GM19324 (cell line): Measurements from ENCODE around the gene RFC4.

Experiments used
- ATAC-seq: cut with Tn5 transposase; IDR thresholded peaks from one replicate; pipeline ENCODE4 v1.9.1; 2021; ENCODE audit warnings: mild to moderate bottlenecking, moderate library complexity; ENCODE audit not compliant: unreplicated experiment, low FRiP score

Gene RFC4

DNA sequence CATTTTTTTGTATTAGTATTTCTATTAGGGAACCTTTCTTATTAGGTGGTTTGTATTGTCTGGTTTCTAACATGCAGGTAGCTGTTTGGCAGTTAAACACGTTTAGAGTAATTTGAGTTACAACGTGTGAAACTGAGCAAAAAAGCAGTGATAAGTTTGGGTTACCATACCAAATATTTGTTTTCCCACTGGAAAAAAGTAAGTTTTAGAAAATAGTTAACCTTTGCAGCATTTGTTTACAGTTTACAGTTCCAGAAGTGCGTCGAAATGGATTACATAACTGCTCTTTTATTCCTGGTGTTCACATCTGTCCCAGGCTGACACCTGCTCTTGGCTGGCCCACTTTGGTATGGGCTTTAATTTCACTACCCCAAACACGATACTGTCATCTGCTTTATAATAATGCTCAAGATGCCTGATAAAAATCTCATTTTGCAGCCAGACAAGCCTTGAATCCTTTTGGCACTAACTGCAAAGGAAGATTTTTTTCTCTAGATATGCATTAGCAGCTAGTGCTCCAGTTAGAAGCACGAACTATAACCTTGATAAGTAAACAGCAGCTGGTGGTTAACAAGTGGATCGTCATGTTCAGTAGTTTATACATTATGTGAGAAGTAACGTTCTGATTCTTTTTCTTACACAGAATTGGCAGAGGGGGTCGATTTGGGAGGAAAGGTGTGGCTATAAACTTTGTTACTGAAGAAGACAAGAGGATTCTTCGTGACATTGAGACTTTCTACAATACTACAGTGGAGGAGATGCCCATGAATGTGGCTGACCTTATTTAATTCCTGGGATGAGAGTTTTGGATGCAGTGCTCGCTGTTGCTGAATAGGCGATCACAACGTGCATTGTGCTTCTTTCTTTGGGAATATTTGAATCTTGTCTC is 17.6 kb downstream of the RFC4 start:
- no peak for ATAC-seq

DNA sequence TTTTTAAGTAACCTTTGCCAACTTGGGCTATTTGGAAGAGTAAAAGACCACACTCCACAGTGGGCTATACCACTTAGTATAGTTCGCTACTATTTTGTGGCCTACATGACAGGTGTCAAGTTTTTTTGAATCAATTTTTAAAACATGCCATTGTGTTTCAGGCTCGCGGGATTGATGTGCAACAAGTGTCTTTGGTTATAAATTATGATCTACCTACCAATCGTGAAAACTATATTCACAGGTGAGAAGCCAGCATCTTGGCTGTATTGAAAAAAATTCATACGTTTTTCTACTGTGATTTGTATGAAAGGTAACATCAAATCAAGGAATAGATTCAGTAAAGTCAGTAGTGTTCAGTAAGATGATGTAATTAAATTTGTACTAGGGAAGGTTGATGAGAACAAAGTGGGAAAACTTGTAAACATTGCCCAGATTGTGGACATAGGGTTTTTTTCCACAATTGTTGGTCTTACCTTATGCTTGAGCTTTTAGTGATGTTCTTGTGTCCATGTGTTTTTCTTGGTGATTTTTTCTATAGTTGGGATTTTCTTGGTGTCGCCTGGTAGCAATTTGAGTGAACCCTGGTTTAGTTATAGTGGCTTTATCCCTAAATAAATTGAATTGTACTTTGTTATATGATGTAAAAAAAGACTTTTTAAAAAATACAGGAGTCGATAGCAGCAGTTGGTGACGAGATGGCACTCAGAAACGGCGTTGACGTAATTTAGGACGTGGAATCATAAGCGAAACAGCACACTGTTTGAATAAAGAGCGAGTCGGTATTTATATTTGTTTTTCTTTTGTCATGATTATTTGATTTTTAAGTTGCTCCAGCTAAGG is 18.4 kb downstream of the RFC4 start:
- ATAC-seq = no peak

DNA sequence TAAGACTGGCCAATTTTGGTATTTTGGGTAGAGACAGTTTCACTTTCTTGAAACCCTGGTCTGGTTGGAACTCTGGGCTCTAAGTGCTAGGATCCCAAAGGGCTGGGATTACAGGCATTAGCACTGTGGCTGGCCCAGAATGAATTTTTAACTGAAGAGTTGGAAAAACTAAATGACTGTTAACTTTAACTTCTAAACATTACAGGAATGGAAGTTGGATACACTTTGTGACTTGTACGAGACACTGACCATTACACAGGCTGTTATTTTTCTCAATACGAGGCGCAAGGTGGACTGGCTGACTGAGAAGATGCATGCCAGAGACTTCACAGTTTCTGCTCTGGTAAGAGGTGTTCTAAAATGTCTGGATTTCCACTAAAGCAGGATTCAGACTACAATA is 19.4 kb downstream of the RFC4 start:
- ATAC-seq = no peak

DNA sequence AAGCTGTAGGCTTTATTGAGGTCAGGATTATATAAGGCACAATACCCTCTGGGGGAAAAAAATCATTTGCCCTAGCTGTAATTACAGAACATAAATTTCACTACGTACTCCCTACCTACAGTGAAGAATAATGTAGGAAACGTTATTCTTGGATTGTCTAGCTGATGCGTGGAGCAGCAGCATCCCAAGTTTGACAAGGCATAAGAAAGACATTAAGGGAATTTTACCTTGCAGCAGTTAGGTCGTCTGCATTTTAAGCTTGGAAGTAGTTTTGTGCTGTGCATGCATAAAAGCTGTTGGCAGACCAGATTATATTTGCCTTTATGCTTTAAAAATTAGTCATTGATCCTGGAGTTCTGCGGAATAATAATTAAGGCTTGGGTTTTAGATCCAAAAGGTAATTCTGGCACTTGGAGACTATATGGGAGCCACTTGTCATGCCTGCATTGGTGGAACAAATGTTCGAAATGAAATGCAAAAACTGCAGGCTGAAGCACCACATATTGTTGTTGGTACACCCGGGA is 20.7 kb downstream of the RFC4 start:
- no peak for ATAC-seq

DNA sequence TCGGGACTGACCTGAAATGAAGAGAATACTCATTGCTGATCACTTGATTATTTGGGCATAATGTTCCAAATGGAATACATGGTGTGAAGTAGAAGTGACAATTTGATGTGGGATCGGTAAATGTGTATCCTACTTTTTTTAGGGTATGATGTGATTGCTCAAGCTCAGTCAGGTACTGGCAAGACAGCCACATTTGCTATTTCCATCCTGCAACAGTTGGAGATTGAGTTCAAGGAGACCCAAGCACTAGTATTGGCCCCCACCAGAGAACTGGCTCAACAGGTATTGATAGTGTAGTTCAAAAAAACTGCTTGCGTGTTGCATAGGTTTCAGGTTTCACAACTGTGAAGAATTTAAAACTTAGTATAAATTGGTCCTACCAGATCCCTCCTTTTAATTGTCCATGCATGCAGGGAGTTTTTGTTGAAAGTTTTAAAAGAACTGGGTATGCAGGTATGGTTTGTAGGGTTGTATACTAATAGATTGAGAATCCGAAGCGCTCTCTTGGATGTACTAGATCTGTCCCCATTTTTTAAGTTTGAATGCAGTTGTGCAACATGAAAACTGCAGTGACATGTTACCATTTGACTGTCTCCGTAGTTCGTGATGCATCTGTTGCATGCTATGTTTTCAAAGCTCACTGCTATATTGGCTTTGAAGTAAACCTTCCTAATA is 21.3 kb downstream of the RFC4 start:
- no peak for ATAC-seq

DNA sequence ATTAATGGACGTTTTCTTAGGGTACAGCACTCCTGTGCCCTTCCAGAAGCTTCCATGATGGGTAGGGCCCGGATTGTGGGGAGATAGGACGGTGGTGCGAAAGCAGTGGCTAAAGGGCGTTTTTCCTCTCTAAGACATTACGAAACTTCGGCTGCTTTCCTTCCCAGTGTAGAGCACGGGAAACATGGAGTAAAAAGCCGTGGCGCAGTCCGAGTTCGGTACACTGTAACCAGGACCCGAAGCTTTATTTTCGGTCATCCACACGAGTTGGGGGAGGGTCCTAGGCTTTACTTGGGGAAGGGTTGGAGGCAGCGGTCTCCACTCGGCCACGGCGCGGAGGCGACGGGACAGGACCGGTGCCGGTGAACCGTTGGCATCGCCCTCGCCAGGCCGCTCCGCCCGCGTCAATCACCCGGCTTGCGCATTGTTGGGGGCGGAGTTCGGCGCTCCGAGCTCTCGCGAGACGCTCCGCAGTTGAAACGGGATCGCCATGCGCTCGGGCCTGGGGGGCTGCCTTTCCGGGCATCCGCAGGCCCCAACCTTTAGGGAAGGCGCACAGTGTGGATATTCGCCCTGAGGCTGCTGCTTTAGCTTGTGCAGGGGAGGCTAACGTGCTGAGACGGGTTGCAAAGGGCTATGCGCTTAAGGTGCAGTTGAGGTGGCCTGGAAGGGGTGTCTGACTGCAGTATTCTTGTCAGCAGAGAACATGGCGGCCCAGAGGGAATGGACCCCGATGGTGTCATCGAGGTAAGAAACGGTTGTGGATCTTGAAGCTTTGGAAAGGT is 22.4 kb downstream of the RFC4 start:
- peak; percentile 64 for ATAC-seq

DNA sequence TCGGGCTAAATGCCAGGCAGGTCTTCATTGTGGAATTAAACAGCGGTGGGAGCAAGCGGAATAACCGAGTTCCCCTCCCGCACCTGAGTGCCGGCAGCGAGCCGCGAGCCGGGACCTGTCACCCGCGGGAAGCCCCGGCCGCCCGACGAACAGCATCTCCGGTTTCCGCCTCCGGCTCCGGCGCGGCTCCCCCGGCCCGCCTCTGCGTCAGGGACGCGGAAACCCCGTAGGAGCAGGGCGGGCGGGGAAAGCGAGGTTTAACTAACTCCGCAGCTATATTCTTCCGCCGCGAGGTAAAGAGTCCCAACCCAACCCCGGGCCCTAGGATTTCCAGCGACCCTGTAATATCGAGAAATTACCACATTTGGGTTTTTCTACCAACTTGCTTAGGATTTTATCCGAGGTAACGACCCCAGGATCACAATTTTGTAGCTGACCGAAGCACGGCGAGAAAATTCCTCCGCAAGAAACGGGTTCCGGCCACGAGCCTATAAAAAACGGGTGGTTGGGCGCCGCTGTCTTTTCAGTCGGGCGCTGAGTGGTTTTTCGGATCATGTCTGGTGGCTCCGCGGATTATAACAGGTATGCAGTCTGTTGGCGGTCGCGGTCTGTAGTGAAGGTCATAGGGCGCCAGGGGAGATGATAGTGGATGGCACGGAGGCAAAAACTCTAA is 23.1 kb downstream of the RFC4 start, which contains the start of gene EIF4A2:
TSS of gene EIF4A2 (plus strand) at position 520 of the 673 bp plus-strand sequence. CDS start at position 554, 34 bp downstream.
- peak; percentile 68 for ATAC-seq

DNA sequence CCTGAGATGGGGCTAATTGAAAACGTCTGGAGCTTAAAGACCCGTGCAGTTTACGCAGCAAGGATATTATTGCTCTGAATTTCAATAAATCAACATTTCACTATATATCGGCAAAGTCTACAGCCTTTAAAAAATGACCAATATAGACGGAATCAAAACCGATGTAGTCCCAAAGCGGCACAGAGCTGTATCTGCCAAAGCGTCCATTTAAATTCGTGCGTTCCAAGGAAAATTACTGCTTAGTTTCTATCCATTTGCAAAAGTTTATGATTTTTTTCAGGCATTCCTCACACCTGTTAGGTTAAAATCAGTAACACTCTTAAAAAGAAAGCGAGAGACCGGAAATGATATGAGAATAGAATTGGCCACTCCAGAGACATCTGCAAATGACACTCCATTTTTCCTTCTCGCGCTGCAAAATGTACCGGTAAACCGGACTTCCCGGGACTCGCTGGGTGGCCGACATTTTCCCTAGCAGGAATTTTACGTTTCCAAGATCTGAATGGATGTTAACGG is 23.7 kb downstream of the RFC4 start:
- peak; percentile 9 for ATAC-seq

DNA sequence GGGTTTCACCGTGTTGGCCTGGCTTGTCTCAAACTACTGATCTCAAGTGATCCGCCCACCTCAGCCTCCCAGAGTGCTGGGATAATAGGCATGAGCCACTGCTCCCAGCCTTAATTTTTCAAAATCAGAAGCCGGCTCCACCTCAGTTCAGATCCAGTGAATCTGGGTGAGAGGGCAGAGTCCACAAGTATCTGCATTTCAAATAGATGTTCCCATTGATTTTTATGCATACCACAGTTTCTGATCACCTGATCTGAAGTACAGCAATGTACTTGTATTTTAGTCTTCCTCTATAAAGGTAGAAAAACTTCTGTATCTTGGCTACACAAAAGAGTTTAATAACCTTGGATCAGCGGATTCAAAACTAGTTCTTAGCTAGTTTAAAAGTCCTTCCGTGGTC is 27.1 kb downstream of the RFC4 start:
- ATAC-seq = no peak

DNA sequence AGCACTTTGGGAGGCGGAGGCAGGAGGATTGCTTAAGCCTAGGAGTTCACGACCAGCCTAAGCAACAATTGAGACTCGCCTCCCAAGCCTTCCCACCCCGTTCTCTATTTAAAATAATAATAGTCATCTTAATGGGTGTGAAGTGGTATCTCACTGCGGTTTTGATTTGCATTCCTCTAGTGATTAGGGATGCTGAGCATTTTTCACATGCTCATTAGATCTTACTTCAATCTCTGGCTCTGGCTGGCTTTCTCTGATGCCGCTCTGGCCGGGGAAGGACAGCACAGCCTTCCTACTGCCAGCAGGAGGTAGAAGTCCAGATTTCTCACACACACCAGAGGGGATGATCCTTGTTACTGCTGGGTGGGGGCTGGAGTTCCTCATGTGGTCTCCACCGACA is 30.3 kb downstream of the RFC4 start:
- ATAC-seq = no peak

DNA sequence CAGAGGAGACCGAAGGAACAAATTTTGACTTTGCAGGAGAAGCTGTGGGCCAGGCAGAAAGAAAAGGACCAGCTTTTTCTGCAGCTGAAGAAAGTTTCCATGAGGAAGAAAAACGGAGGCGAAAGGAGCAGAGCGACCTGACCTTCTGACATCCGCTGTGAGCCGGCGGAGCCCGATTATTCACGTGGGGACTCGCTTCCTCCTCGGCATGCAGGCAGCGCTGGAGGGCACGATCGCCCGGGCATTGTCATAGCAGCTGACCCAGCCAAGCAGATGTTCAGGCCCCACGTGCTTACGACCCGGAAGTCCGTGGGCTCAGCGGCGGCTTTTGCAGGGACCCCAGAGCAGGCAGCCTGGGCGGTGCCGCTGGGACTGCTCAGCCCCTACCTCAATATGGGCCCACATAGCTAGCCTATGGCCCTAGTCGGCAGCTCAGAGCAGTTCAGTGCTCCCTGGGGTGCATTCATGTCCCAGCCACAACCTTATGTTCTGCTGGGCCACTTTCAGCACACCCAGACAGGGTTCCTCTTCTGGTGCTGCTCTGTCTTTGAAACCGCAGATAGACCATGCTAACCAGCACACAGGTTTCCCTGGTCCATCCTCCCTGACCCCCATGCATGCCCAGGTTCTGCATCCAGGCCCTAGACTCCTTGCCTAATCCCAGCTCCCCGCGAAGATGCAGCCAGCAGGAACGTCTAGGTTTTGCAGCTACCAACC is 33.4 kb downstream of the RFC4 start:
- peak; percentile 84 for ATAC-seq

DNA sequence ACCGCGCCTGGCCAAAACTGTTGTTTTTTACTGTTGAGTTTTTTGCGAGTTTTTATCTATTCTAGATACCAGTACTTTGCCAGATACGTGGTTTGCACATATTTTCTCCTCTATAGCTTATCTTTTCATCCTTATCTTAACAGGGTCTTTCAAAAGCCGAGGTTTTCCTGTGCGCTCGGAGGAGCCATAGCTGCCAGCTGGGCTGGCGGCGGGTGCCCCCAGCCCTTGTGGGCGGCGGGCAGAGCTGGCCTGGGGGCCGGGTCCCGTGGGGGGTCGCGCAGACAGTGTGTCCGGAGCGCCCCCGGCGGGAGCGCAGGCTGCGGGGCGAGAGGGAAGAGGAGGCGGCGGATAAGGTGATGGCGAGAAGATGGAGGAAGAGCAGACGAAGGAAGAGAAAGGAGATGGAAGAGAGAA is 34.0 kb downstream of the RFC4 start:
- ATAC-seq = peak; percentile 28

DNA sequence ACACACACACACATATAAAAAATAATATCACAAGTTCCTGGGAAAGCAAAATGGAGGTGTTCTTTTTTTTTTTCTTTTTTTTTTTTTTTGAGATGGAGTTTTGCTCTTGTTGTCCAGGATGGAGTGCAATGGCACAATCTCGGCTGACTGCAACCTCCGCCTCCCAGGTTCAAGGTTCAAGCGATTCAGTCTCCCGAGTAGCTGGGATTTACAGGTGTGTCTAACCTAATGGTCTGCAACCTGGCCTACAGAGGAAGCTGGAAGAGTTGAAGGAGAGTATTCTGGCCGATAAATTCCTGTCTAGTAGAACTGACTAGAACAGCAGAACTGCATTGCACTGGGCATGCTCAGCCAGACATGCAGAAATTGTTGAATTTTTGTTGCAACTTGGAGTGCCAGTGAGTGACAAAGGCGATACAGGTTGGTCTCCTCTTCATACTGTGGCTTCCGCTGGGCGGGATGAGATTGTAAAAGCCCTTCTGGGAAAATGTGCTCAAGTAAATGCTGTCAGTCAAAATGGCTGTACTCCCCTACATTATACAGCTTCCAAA is 45.3 kb downstream of the RFC4 start:
- ATAC-seq = no peak

DNA sequence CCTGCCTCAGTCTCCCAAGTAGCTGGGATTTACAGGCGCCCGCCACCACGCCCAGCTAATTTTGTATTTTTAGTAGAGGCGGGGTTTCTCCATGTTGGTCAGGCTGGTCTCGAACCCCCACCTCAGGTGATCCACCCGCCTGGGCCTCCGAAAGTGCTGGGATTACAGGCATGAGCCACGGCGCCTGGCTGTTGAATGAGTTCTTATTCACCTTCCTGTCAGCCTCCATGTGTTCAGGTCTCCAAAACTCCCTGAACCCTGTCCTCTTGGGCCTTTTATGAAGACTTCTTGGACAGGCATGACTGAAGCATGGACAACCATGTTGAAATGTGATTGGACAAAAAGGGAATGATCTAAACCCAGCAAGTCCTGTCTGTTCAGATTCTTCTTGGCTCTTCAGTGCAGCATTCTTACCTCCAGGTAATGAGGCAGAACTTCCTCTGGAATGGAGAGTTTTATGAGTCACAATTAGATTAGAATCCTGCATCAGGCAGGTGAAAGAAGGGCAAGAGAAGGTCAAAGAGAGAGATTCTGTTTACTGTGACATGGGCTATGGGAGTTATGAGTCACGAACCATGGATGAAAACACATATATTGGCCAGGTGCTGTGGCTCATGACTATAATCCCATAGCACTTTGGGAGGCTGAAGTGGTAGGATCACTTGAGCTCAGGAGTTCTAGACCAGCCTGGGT is 46.0 kb downstream of the RFC4 start:
- ATAC-seq = no peak

DNA sequence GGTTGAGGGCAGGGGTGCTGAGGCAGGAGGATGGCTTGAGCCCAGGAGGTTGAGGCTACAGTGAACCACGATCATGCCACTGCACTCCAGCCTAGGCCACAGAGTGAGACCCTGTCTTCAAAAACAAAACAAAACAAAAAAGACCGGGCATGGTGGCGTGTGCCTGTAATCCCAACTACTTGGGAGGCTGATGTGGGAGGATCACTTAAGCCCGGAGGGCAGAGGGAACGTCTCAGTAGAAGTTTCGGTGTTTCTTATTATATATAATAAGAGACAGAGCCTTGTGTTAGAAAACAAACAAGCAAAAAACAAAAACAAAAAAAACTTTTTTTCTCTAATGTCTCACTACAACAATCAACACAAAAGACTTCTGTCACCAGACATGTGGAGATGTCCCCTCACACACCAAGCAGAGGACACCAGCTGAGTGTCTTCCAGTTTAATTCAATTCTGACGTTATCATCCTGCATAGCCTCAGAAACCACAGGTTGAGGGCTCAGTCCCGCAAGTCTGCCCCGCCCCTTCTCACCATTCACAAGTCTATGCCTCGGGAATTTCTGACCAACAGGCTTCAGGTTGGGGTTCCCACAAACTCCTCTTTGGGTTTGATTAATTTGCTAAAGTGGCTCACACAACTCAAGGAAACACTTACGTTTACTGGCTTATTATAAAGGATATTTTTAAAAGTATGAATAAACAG is 46.9 kb downstream of the RFC4 start:
- no peak for ATAC-seq

DNA sequence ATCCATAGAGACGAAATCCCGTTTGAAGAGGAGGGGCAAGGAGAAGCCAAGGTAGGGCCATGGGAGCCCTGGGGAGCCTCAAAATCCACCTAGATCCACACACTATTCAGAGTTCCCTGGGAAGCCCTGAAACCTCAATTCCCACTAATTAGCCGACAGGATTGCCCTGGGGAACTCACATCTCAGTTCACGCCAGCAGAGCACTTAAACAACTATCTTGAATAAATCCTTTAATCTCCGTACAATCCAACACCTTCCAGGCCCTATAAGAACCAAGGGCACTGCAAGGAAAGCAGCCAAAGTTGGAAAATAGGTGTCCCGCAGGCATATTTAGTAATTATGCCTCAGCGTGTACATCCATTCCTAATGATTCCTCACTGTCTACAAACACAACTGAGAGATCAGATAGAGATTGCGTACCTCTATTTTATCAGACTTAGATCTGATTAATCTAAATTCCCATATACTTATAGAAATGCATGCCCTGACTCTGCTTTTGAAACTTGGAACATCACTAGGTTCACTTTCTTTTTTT is 48.5 kb downstream of the RFC4 start:
- ATAC-seq = no peak

DNA sequence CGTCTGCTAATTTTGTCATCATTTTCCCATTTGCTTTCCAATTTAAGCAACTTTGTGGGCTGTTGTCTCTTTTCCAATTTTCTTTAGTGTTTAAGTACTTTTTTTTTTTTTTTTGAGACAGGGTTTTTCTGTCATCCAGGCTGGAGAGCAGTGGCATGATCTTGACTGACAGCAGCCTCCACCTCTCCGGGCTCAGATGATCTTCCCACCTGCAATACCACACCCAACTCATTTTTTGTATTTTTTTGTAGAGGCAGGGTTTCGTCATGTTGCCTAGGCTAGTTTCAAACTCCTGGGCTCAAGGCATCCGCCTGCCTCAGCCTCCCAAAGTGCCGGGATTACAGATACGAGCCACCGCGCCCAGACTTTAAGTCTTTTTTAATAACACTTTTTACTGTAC is 49.1 kb downstream of the RFC4 start:
- ATAC-seq = no peak
